Spleen (tissue), 11 donors: ENCODE data around the gene RAMP3. TPM values are rescaled to one million over a fixed set of nuclear protein-coding genes. Genes with fewer than 3 reads are reported as not detected.

Experiments used
- DNase-seq: peaks from one replicate; pipeline ENCODE4 v3.0.0-alpha.2; 2020
- H3K27ac ChIP-seq, 8 donors: fragments of 200-600 bp; sonication (generic) in 7 of 8; 1 replicate in 4 of 8; 2 replicates in 4 of 8; pipeline versions ENCODE4 v1.5.0 to v1.8.0; 2016 to 2021; ENCODE audit warnings: inconsistent platforms in 4 of 8, mild to moderate bottlenecking in 4 of 8, moderate library complexity in 1 of 8
- H3K27me3 ChIP-seq, 7 donors: fragments of 200-600 bp; sonication (generic) in 6 of 7; replicated peaks in 1 of 7; 1 replicate in 4 of 7; 2 replicates in 3 of 7; pipeline versions ENCODE4 v1.5.0 to v1.8.0; 2016 to 2021; ENCODE audit warnings: inconsistent platforms in 3 of 7, mild to moderate bottlenecking in 1 of 7
- H3K36me3 ChIP-seq, 6 donors: fragments of 200-600 bp; sonication (generic) in 5 of 6; 1 replicate in 4 of 6; 2 replicates in 2 of 6; pipeline versions ENCODE4 v1.5.0 to v1.8.0; 2016 to 2021; ENCODE audit warnings: inconsistent platforms in 2 of 6
- H3K4me1 ChIP-seq, 6 donors: fragments of 200-600 bp; sonication (generic) in 5 of 6; 1 replicate in 3 of 6; 2 replicates in 3 of 6; pipeline versions ENCODE4 v1.5.0 to v1.8.0; 2016 to 2021; ENCODE audit warnings: inconsistent platforms in 3 of 6
- H3K4me3 ChIP-seq, 8 donors: fragments of 200-600 bp; sonication (generic) in 7 of 8; 1 replicate in 4 of 8; 2 replicates in 4 of 8; pipeline versions ENCODE4 v1.5.0 to v1.8.0; 2016 to 2021; ENCODE audit warnings: inconsistent platforms in 4 of 8, mild to moderate bottlenecking in 4 of 8, moderate library complexity in 2 of 8
- H3K9me3 ChIP-seq, 8 donors: fragments of 200-600 bp; sonication (generic) in 7 of 8; 1 replicate in 4 of 8; 2 replicates in 4 of 8; pipeline versions ENCODE4 v1.5.0 to v1.8.0; 2016 to 2021; ENCODE audit warnings: inconsistent platforms in 4 of 8
- POLR2A ChIP-seq, 3 donors: fragments of 450-650 bp; IDR thresholded peaks; one replicate each; pipeline ENCODE4 v1.5.1; 2017; ENCODE audit warnings: antibody characterized with exemption in 3 of 3, mild to moderate bottlenecking in 1 of 3
- POLR2AphosphoS5 ChIP-seq, 3 donors: sonication (generic); formaldehyde crosslinking; IDR thresholded peaks; one replicate each; pipeline ENCODE4 v1.5.1; 2017; ENCODE audit warnings: antibody characterized with exemption in 3 of 3
- WGBS, 5 donors: extraction: QIAGEN DNeasy Blood & Tissue Kit in 3 of 5; methylation state at CpG; one replicate each; pipeline versions ENCODE4 v1.1.5 to v1.1.7; 2013 to 2018; 5-methylcytosine and 5-hydroxymethylcytosine counted together
- intact Hi-C: fragments of 100-400 bp; cut with DNase I; formaldehyde crosslinking; loops from one replicate; pipeline ENCODE4 v1.15.0; 2023; ENCODE audit warnings: low total_unique reads
- polyA plus RNA-seq, 3 donors: library from polyadenylated mRNA; stranded (reverse); fragments of 200-250 nt; gene quantifications; one replicate each; pipeline ENCODE4 v1.2.1, GENCODE V29; 2013
- total RNA-seq, 7 donors: library from RNA; depleted of rRNA in 3 of 7; stranded (reverse); fragments of >200 nt in 3 of 7; fragmentation: NEBNext Ultra II Directional in 4 of 7; extraction: Animal tissue kit (Norgen Biotek cat#: 25700) in 4 of 7; gene quantifications; one replicate each; pipeline versions ENCODE4 v1.1.0 to v1.2.1, GENCODE V29; 2016 to 2021
- TF ChIP-seq, protein P1 (sequence below), 11 experiments: fragments of 200-600 bp in 7 of 11; fragments of 450-650 bp in 4 of 11; sonication (generic) in 4 of 11; IDR thresholded peaks in 8 of 11; conservative IDR thresholded peaks in 3 of 11; 1 replicate in 7 of 11; 2 replicates in 4 of 11; pipeline versions ENCODE4 v1.4.0 to v1.8.0; 2016 to 2021; ENCODE audit warnings: antibody characterized with exemption in 11 of 11, inconsistent platforms in 4 of 11, mild to moderate bottlenecking in 1 of 11
- donor health status: healthy with polysubstance abuse.
- donor health status: DM: no; HTN: no; CAD: no; lungs with moderate emphysema.
- donor health status: DM: no; HTN: no; CAD: no.
- donor health status: Bipolar disorder and iron deficiency.
- donor health status: healthy.
- donor health status: DM: no; HTN: no; CAD: no.
- donor health status: DM: yes; HTN: yes; CAD: no.

Gene RAMP3
- total and polyA plus RNA-seq, 10 donors = 6.3 to 27.8 (median 13.6) TPM

GRCh38 chr7:45117582-45117981 lies 40.0 kb upstream of the RAMP3 start:
- Histone ChIP-seq H3K9me3 (peaks cover 0 to 5% (median 0%) of the 10 kb centered on the region in 8 donors), H3K4me1 (peaks cover under 1 to 5% (median 1%) of the 10 kb centered on the region in 6 donors), H3K27ac (no peak overlapping the region), H3K36me3 (no peaks in the 10 kb centered on the region), H3K4me3 (no peak overlapping the region), H3K27me3 (no peaks in the 10 kb centered on the region)
- peak; percentile 20 for DNase-seq
- no peak for TF ChIP-seq POLR2AphosphoS5 (IDR thresholded peaks at IDR 0.05)
- TF ChIP-seq, protein P1, sequence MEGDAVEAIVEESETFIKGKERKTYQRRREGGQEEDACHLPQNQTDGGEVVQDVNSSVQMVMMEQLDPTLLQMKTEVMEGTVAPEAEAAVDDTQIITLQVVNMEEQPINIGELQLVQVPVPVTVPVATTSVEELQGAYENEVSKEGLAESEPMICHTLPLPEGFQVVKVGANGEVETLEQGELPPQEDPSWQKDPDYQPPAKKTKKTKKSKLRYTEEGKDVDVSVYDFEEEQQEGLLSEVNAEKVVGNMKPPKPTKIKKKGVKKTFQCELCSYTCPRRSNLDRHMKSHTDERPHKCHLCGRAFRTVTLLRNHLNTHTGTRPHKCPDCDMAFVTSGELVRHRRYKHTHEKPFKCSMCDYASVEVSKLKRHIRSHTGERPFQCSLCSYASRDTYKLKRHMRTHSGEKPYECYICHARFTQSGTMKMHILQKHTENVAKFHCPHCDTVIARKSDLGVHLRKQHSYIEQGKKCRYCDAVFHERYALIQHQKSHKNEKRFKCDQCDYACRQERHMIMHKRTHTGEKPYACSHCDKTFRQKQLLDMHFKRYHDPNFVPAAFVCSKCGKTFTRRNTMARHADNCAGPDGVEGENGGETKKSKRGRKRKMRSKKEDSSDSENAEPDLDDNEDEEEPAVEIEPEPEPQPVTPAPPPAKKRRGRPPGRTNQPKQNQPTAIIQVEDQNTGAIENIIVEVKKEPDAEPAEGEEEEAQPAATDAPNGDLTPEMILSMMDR (IDR thresholded peaks at IDR 0.05 in 8 of 11, conservative IDR thresholded peaks at IDR 0.05 in 3 of 11) = no peak
- TF ChIP-seq POLR2A (IDR thresholded peaks at IDR 0.05) = no peak
- WGBS, 5 donors = 70 to 92% (median 89%) methylated on average over 4 of the region's 4 CpGs
- intact Hi-C loops = loop anchor here (10.0 kb wide), 1 partner anchor 113 kb away; the partner anchor contains the start of gene CCM2

DNA sequence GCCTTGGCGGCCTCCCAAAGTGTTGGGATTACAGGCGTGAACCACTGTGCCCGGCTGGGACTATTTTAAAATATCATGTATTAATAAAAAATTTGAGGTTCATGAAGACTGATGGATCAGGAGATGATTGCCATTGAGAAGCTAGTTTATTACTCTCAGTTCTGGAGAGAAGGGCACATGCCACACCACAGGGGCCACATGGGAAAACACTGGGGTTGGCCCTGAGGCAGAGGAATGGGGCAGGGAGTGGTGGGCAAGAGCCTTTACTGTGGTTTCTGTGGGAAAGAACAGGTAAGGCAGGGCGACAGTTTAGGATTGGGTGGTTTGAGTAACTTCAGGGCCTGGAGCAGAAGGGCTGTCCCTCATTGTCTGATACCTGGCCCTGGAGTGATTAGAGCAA lies 39.3 kb upstream of the RAMP3 start:
- DNase-seq = peak; percentile 4

DNA sequence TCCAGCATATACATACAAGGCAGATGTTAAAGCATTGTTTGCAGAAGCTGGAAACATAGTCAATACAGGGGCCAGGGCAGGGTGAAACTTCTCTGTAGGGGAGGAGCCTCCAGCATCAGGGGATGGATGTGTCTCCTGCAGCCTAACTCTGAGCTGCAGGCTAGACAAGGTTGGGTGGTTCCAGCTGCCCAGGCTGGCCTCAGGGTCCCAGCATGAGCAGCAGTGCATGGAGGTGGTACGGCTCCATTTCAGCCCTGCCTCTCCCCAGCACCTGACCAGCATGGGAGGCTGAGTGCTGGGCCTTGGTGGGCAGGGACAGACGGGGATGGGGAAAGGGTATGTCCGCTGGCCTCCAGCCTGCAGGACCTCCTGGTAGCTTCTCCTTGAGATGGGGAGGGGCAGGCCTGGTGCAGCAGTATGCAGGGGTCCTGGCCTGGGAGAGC lies 38.7 kb upstream of the RAMP3 start:
- intact Hi-C loops = loop anchor here (10.0 kb wide), 1 partner anchor 114 kb away; the partner anchor contains the start of gene CCM2
- H3K4me3 ChIP-seq = no peak overlapping the region
- peaks cover 0 to 5% (median 0%) of the 10 kb centered on the region in 8 donors for H3K9me3 ChIP-seq
- no peaks in the 10 kb centered on the region for H3K36me3 ChIP-seq
- peaks cover 4 to 16% (median 9%) of the 10 kb centered on the region in 6 donors for H3K4me1 ChIP-seq
- H3K27ac ChIP-seq = no peak overlapping the region
- H3K27me3 ChIP-seq = no peaks in the 10 kb centered on the region
- WGBS, 5 donors = 67 to 92% (median 82%) methylated on average over 1 to 3 of the region's 3 CpGs
- DNase-seq = no peak
- TF ChIP-seq POLR2A (IDR thresholded peaks at IDR 0.05) (no peak), POLR2AphosphoS5 (IDR thresholded peaks at IDR 0.05) (no peak)
- TF ChIP-seq, protein P1 (IDR thresholded peaks at IDR 0.05 in 8 of 11, conservative IDR thresholded peaks at IDR 0.05 in 3 of 11) = no peak

More for the DNA sequence above, 39.3 kb upstream of the RAMP3 start:
- WGBS, 5 donors = 70 to 85% (median 84%) methylated on average over 4 of the region's 4 CpGs
- no peak overlapping the region for H3K27ac ChIP-seq
- H3K27me3 ChIP-seq = no peaks in the 10 kb centered on the region
- H3K4me3 ChIP-seq = no peak overlapping the region
- intact Hi-C loops = loop anchor here (10.0 kb wide), 1 partner anchor 113 kb away; the partner anchor contains the start of gene CCM2
- H3K9me3 ChIP-seq = peaks cover 0 to 5% (median 0%) of the 10 kb centered on the region in 8 donors
- TF ChIP-seq POLR2A (IDR thresholded peaks at IDR 0.05) (no peak), POLR2AphosphoS5 (IDR thresholded peaks at IDR 0.05) (no peak)
- TF ChIP-seq, protein P1 (IDR thresholded peaks at IDR 0.05 in 8 of 11, conservative IDR thresholded peaks at IDR 0.05 in 3 of 11) = no peak
- H3K4me1 ChIP-seq = peaks cover 4 to 9% (median 7%) of the 10 kb centered on the region in 6 donors
- no peaks in the 10 kb centered on the region for H3K36me3 ChIP-seq

DNA sequence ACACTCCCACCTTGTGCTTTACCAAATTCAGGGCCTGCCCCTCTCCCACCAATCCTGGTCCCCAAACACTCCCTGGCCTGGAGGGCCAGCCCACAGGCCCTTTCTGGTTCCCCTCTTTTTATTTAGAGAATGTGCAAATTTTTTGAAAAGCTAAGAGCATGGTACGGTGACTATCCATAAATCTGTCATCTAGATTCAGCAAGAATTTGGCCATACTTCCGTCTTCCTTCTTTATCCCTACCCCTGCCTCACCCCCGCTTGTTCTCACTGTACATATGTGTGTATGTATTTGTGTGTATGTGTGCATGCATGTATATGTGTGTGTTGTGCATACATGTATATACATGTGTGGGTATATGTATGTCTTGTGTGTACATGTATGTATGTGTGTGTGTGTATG lies 38.0 kb upstream of the RAMP3 start:
- Histone ChIP-seq H3K27ac (no peak overlapping the region), H3K27me3 (no peaks in the 10 kb centered on the region), H3K9me3 (peaks cover 0 to 5% (median 0%) of the 10 kb centered on the region in 8 donors), H3K4me3 (no peak overlapping the region), H3K36me3 (no peaks in the 10 kb centered on the region), H3K4me1 (peaks cover 4 to 17% (median 9%) of the 10 kb centered on the region in 6 donors)
- WGBS, 5 donors = 90 to 97% (median 92%) methylated on average over 3 of the region's 3 CpGs
- intact Hi-C loops = loop anchor here (10.0 kb wide), 1 partner anchor 115 kb away; the partner anchor contains the start of gene CCM2
- DNase-seq = no peak
- TF ChIP-seq POLR2AphosphoS5 (IDR thresholded peaks at IDR 0.05) (no peak), POLR2A (IDR thresholded peaks at IDR 0.05) (no peak)
- TF ChIP-seq, protein P1 (IDR thresholded peaks at IDR 0.05 in 8 of 11, conservative IDR thresholded peaks at IDR 0.05 in 3 of 11) = no peak
